ENCODE data around the gene CDSN.

CDSN gene

DNA sequence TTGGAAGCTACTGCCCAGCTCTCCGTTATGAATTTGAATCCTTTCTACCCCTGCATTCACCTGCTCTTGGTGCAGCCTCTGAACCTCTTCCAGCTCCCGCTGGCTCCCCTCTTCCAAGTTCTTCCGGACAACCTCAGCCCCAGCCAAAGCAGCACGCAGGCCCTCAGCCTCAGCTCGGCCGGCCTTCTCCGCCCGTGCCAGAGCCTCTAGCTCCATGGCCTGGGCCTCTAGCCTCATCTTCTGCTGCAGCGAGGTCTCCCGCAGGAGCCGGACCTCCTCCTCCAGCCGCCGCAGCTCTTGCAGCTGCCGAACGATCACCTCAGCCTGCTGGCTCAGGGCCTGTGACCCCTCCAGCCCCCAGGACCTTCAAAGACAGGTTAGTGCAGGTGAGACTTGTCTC, 34.2 kb upstream of the CDSN start:
- H3K27ac ChIP-seq: no peak overlapping the region
- TF ChIP-seq, protein P1, sequence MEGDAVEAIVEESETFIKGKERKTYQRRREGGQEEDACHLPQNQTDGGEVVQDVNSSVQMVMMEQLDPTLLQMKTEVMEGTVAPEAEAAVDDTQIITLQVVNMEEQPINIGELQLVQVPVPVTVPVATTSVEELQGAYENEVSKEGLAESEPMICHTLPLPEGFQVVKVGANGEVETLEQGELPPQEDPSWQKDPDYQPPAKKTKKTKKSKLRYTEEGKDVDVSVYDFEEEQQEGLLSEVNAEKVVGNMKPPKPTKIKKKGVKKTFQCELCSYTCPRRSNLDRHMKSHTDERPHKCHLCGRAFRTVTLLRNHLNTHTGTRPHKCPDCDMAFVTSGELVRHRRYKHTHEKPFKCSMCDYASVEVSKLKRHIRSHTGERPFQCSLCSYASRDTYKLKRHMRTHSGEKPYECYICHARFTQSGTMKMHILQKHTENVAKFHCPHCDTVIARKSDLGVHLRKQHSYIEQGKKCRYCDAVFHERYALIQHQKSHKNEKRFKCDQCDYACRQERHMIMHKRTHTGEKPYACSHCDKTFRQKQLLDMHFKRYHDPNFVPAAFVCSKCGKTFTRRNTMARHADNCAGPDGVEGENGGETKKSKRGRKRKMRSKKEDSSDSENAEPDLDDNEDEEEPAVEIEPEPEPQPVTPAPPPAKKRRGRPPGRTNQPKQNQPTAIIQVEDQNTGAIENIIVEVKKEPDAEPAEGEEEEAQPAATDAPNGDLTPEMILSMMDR (IDR thresholded peaks at IDR 0.05): no peak
- no peak for TF ChIP-seq ZFX (IDR thresholded peaks at IDR 0.05; ENCODE audit: borderline replicate concordance)

DNA sequence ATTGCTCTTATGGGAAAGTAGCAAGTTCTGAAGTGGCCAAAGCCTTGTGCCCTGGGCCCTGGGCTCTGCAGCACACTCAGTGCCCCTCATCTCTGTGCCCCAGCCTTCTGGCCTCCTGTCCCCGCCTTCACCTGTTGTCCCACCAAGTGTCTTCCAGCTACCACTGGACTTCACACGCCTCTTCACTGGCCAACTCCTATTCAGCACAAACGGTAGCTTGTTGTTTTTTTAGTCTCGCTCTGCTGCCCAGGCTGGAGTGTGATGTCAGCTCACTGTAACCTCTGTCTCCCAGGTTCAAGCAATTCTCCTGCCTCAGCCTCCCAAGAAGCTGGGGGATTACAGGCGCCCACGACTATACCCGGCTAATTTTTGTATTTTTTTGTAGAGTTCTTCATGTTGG, 32.5 kb upstream of the CDSN start:
- H3K27ac ChIP-seq: no peak overlapping the region
- TF ChIP-seq, protein P1 (IDR thresholded peaks at IDR 0.05): no peak
- TF ChIP-seq ZFX (IDR thresholded peaks at IDR 0.05; ENCODE audit: borderline replicate concordance): no peak

GRCh38 chr6:31149827-31150447, 29.7 kb upstream of the CDSN start:
- no peak for TF ChIP-seq ZFX (IDR thresholded peaks at IDR 0.05; ENCODE audit: borderline replicate concordance)
- TF ChIP-seq, protein P1 (IDR thresholded peaks at IDR 0.05): no peak
- no peak overlapping the region for H3K27ac ChIP-seq

GRCh38 chr6:31145386-31145785, 25.1 kb upstream of the CDSN start:
- no peak overlapping the region for H3K27ac ChIP-seq
- TF ChIP-seq, protein P1 (IDR thresholded peaks at IDR 0.05): no peak
- TF ChIP-seq ZFX (IDR thresholded peaks at IDR 0.05; ENCODE audit: borderline replicate concordance): no peak

- no peak overlapping the region for H3K27ac ChIP-seq
- TF ChIP-seq, protein P1 (IDR thresholded peaks at IDR 0.05): no peak
- TF ChIP-seq ZFX (IDR thresholded peaks at IDR 0.05; ENCODE audit: borderline replicate concordance): no peak
These were observed 24.7 kb upstream of the CDSN start for GRCh38 chr6:31144970-31145340.

DNA sequence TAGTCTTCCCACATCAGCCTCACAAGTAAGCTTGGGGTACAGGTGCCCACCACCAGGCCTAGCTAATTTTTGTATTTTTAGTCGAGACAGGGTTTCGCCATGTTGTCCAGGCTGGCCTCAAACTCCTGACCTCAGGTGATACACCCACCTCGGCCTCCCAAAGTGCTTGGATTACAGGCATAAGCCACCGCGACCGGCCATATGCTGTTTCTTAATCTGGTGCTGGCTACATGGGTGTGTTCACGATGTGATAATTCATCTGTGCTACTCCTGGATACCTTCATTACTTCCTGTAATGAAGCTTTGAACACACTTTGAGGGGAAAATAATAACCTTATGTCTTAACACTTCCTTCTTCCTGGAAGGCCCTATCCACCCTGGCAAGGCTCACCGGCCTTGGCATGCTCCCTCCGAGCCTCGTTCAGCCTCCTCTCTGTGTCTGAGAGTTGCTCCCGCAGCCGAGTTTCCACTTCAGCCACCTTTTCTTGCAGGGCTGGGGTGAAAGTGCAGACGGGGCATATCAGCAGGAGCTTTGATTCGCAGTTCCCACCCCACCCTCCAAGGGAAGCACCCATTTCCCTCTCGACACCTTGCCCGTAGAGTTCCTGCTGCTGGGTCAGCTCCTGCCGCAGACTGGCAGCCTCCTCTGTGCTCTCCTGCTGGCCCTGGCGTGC, 24.2 kb upstream of the CDSN start:
- H3K27ac ChIP-seq: no peak overlapping the region
- TF ChIP-seq, protein P1 (IDR thresholded peaks at IDR 0.05): no peak
- TF ChIP-seq ZFX (IDR thresholded peaks at IDR 0.05; ENCODE audit: borderline replicate concordance): no peak

DNA sequence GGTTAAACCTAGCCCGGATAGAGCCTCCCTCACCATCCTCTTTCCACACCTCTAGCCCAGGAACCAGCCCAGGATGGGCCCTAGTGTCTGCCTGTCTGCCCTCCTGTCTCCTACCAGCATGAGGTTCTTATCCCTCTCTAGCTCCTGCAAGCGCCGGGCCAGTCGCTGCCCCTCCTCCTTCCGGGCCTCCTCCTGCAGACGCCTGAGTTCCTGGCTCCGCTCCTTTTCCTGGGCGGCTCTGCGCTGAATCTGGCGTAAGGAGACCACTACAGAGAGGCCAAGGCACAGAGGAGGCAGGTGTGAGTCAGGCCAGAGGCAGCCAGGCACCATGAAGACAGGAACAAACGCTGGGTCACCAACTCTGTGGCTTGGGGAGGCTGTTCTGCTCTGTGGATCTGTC, 22.9 kb upstream of the CDSN start:
- TF ChIP-seq, protein P1 (IDR thresholded peaks at IDR 0.05): no peak
- TF ChIP-seq ZFX (IDR thresholded peaks at IDR 0.05; ENCODE audit: borderline replicate concordance): no peak
- no peak overlapping the region for H3K27ac ChIP-seq

Data from 22Rv1 (cell line).